HFFc6 (cell line): ENCODE results near the gene TNFAIP6. TPM values are rescaled to one million over a fixed set of nuclear protein-coding genes. Genes with fewer than 3 reads are reported as not detected.
A peak's percentile ranks its signal among the peaks of the same experiment; 100 is the strongest.

ENCODE experiments used
- DNase-seq: peaks from one replicate; pipeline ENCODE4 v3.0.0-alpha.2; 2018
- H3K27ac Mint-ChIP-seq: 2 replicates; pipeline ENCODE4 v1.8.0; 2020; ENCODE audit warnings: mild to moderate bottlenecking, mixed read lengths
- H3K27me3 Mint-ChIP-seq: 2 replicates; pipeline ENCODE4 v1.8.0; 2021; ENCODE audit warnings: mild to moderate bottlenecking, moderate library complexity, mixed read lengths; ENCODE audit not compliant: insufficient read depth
- H3K36me3 Mint-ChIP-seq: 2 replicates; pipeline ENCODE4 v1.8.0; 2021; ENCODE audit warnings: low read depth, mixed read lengths
- H3K4me1 Mint-ChIP-seq: 2 replicates; pipeline ENCODE4 v1.8.0; 2020; ENCODE audit warnings: low read depth, mixed read lengths
- H3K4me3 Mint-ChIP-seq: 2 replicates; pipeline ENCODE4 v1.8.0; 2020; ENCODE audit warnings: mild to moderate bottlenecking, moderate library complexity, mixed read lengths
- H3K9me3 Mint-ChIP-seq: 2 replicates; pipeline ENCODE4 v1.8.0; 2020; ENCODE audit warnings: mild to moderate bottlenecking, mixed read lengths
- CTCF ChIP-seq: fragments of 200-600 bp; sonication (generic); IDR thresholded peaks from 2 replicates; pipeline ENCODE4 v1.5.0; 2021; ENCODE audit warnings: antibody characterized with exemption, mild to moderate bottlenecking
- total RNA-seq, 6 experiments: library from RNA; stranded (reverse); fragmentation: NEBNext Ultra II Directional; extraction: Animal tissue kit (Norgen Biotek cat#: 25700); gene quantifications; 2 replicates in 1 of 6; 3 replicates in 5 of 6; pipeline ENCODE4 v1.2.3, GENCODE V29; 2021

TNFAIP6 gene
- total RNA-seq, 6 experiments from 2014 or later = 0.92 to 2.4 (median 2.3) TPM

- H3K9me3 Mint-ChIP-seq = no peaks in the 10 kb centered on the region
- TF ChIP-seq CTCF = no peak
- DNase-seq = no peak
- no peaks in the 10 kb centered on the region for H3K36me3 Mint-ChIP-seq
- H3K27me3 Mint-ChIP-seq = no peaks in the 10 kb centered on the region; the same call in 1 of the 2 replicates
- H3K27ac Mint-ChIP-seq = no peak overlapping the region
- peaks cover 10% of the 10 kb centered on the region for H3K4me1 Mint-ChIP-seq
- no peak overlapping the region for H3K4me3 Mint-ChIP-seq
Observed at GRCh38 chr2:151380580-151381235, 23.3 kb downstream of the TNFAIP6 start.

GRCh38 chr2:151381266-151381665 lies 23.9 kb downstream of the TNFAIP6 start:
- peaks cover 3% of the 10 kb centered on the region; the same call in 1 of the 2 replicates for H3K27me3 Mint-ChIP-seq
- H3K4me3 Mint-ChIP-seq = no peak overlapping the region
- TF ChIP-seq CTCF = no peak
- DNase-seq = no peak
- peak overlapping the region; percentile 53; the same call in 1 of the 2 replicates for H3K27ac Mint-ChIP-seq
- peaks cover 10% of the 10 kb centered on the region for H3K4me1 Mint-ChIP-seq
- H3K9me3 Mint-ChIP-seq = no peaks in the 10 kb centered on the region
- no peaks in the 10 kb centered on the region for H3K36me3 Mint-ChIP-seq

GRCh38 chr2:151388011-151388410 lies 30.6 kb downstream of the TNFAIP6 start:
- Mint-ChIP-seq H3K4me3 (no peak overlapping the region), H3K4me1 (peaks cover 17% of the 10 kb centered on the region), H3K27me3 (peaks cover 4% of the 10 kb centered on the region; the same call in 1 of the 2 replicates), H3K36me3 (no peaks in the 10 kb centered on the region), H3K9me3 (no peaks in the 10 kb centered on the region), H3K27ac (no peak overlapping the region)
- TF ChIP-seq CTCF = no peak
- DNase-seq = no peak

- no peak overlapping the region for H3K4me3 Mint-ChIP-seq
- H3K9me3 Mint-ChIP-seq = no peaks in the 10 kb centered on the region; the same call in 1 of the 2 replicates
- no peak for DNase-seq
Observed at GRCh38 chr2:151391436-151391835, 34.0 kb downstream of the TNFAIP6 start.

GRCh38 chr2:151394509-151394908 lies 37.1 kb downstream of the TNFAIP6 start:
- no peak overlapping the region for H3K4me3 Mint-ChIP-seq
- no peak for TF ChIP-seq CTCF
- DNase-seq = no peak
- H3K27me3 Mint-ChIP-seq = no peaks in the 10 kb centered on the region
- H3K27ac Mint-ChIP-seq = no peak overlapping the region
- peaks cover 12% of the 10 kb centered on the region for H3K4me1 Mint-ChIP-seq
- H3K36me3 Mint-ChIP-seq = no peaks in the 10 kb centered on the region
- no peaks in the 10 kb centered on the region; the same call in 1 of the 2 replicates for H3K9me3 Mint-ChIP-seq

More at GRCh38 chr2:151391436-151391835, 34.0 kb downstream of the TNFAIP6 start:
- H3K4me1 Mint-ChIP-seq = peaks cover 17% of the 10 kb centered on the region
- TF ChIP-seq CTCF = no peak
- no peaks in the 10 kb centered on the region for H3K36me3 Mint-ChIP-seq
- H3K27ac Mint-ChIP-seq = no peak overlapping the region
- no peaks in the 10 kb centered on the region for H3K27me3 Mint-ChIP-seq
